Measurements from ENCODE around the gene COP1. TPM values are rescaled to one million over a fixed set of nuclear protein-coding genes. Genes with fewer than 3 reads are reported as not detected.

Gene COP1
- total and polyA plus RNA-seq, 2 donors (not counting 3 experiments of a cell fraction or from before 2014, with no cell fraction given): 16.5 to 40.9 TPM

GRCh38 chr1:175901076-175901836, 305.8 kb downstream of the COP1 start:
- H3K9ac ChIP-seq (replicated peaks; ENCODE audit: extremely low read depth, insufficient read depth, low read length): no peak overlapping the region
- DNase-seq (ENCODE audit: low read depth, low spot score): no peak
- H3K4me3 ChIP-seq (replicated peaks in 1 of 3; ENCODE audit: insufficient read depth in 1 of 3, low read depth in 1 of 3, low read length in 3 of 3): no peak overlapping the region
- H3K27me3 ChIP-seq (ENCODE audit: control insufficient read depth in 2 of 2, insufficient read depth in 2 of 2, low read length in 2 of 2): no peaks in the 10 kb centered on the region
- no TSS peak for BruUV-seq (replicated peaks)
- no peaks in the 10 kb centered on the region for H3K9me3 ChIP-seq (replicated peaks; ENCODE audit: control insufficient read depth, insufficient read depth, low read length)
- no peak overlapping the region for H3K4me2 ChIP-seq (ENCODE audit: insufficient read depth, low read length)
- dilution Hi-C loops (cut with MboI; ENCODE audit: extremely low pct_ligation_motif_present, low sequenced_read_pairs): no loop called here
- intact Hi-C loops (cut with micrococcal nuclease): no loop called here
- POLR2A ChIA-PET: no interaction called here
- H3K9me1 ChIP-seq (replicated peaks; ENCODE audit: control insufficient read depth, extremely low read depth, insufficient read depth, low read length): no peaks in the 10 kb centered on the region
- H3K79me2 ChIP-seq (ENCODE audit: control insufficient read depth, insufficient read depth, low read length): no peaks in the 10 kb centered on the region
- H3K4me1 ChIP-seq (ENCODE audit: control insufficient read depth, extremely low read depth, insufficient read depth, low read length): no peaks in the 10 kb centered on the region
- no peaks in the 10 kb centered on the region for H4K20me1 ChIP-seq (replicated peaks; ENCODE audit: control insufficient read depth, extremely low read depth, insufficient read depth, low read length)
- H3K36me3 ChIP-seq (ENCODE audit: control insufficient read depth in 2 of 2, extremely low read depth in 1 of 2, insufficient read depth in 2 of 2, low read length in 2 of 2): no peaks in the 10 kb centered on the region
- FAIRE-seq: no peak
- TF ChIP-seq MYC (IDR thresholded peaks at IDR 0.05; ENCODE audit: low read depth, low read length) (no peak), MAX (IDR thresholded peaks at IDR 0.05; ENCODE audit: insufficient read depth, insufficient read length) (no peak), POLR2A (IDR thresholded peaks at IDR 0.05; ENCODE audit: low read depth, low read length) (no peak), CTCF (IDR thresholded peaks at IDR 0.05; ENCODE audit: extremely low read depth in 1 of 2, insufficient read depth in 1 of 2, low read depth in 1 of 2, low read length in 2 of 2) (no peak)
- no peak overlapping the region for H3K27ac ChIP-seq (ENCODE audit: insufficient read depth, low read depth, low read length)
- H2AFZ ChIP-seq (ENCODE audit: low read depth, low read length): no peak overlapping the region
- CTCF ChIA-PET: interaction anchor here (2.2 kb wide), 1 partner anchor 14 kb away, joined by 6 read pairs; no protein-coding TSS in a partner anchor

- H3K79me2 ChIP-seq (ENCODE audit: control insufficient read depth, insufficient read depth, low read length): no peaks in the 10 kb centered on the region
- no TSS peak for BruUV-seq (replicated peaks)
- H2AFZ ChIP-seq (ENCODE audit: low read depth, low read length): no peak overlapping the region
- no peaks in the 10 kb centered on the region for H3K9me3 ChIP-seq (replicated peaks; ENCODE audit: control insufficient read depth, insufficient read depth, low read length)
- no peaks in the 10 kb centered on the region for H3K27me3 ChIP-seq (ENCODE audit: control insufficient read depth in 2 of 2, insufficient read depth in 2 of 2, low read length in 2 of 2)
- FAIRE-seq (no peak), DNase-seq (ENCODE audit: low read depth, low spot score) (no peak)
- H4K20me1 ChIP-seq (replicated peaks; ENCODE audit: control insufficient read depth, extremely low read depth, insufficient read depth, low read length): no peaks in the 10 kb centered on the region
- H3K27ac ChIP-seq (ENCODE audit: insufficient read depth, low read depth, low read length): no peak overlapping the region
- no peak overlapping the region for H3K9ac ChIP-seq (replicated peaks; ENCODE audit: extremely low read depth, insufficient read depth, low read length)
- no peaks in the 10 kb centered on the region for H3K36me3 ChIP-seq (ENCODE audit: control insufficient read depth in 2 of 2, extremely low read depth in 1 of 2, insufficient read depth in 2 of 2, low read length in 2 of 2)
- ChIA-PET POLR2A (no interaction called here), CTCF (interaction anchor here (0.7 to 2.2 kb wide), 2 partner anchors 13 to 568 kb away, joined by 3 to 6 read pairs; no protein-coding TSS in a partner anchor)
- intact Hi-C loops (cut with micrococcal nuclease): no loop called here
- H3K4me1 ChIP-seq (ENCODE audit: control insufficient read depth, extremely low read depth, insufficient read depth, low read length): no peaks in the 10 kb centered on the region
- no peak for TF ChIP-seq POLR2A (IDR thresholded peaks at IDR 0.05; ENCODE audit: low read depth, low read length)
- TF ChIP-seq EZH2 (IDR thresholded peaks at IDR 0.05; ENCODE audit: borderline replicate concordance, low read depth, low read length, severe bottlenecking): no peak
- TF ChIP-seq MYC (IDR thresholded peaks at IDR 0.05; ENCODE audit: low read depth, low read length): no peak
- no peak for TF ChIP-seq FOS (IDR thresholded peaks at IDR 0.05; ENCODE audit: borderline replicate concordance, insufficient read depth, low read length)
- no peak for TF ChIP-seq CTCF (IDR thresholded peaks at IDR 0.05; ENCODE audit: extremely low read depth in 1 of 2, insufficient read depth in 1 of 2, low read depth in 1 of 2, low read length in 2 of 2)
- TF ChIP-seq POLR2AphosphoS5 (IDR thresholded peaks at IDR 0.05; ENCODE audit: insufficient read depth, low read depth, low read length): no peak
- no peak overlapping the region for H3K4me3 ChIP-seq (replicated peaks in 1 of 3; ENCODE audit: insufficient read depth in 1 of 3, low read depth in 1 of 3, low read length in 3 of 3)
- dilution Hi-C loops (cut with MboI; ENCODE audit: extremely low pct_ligation_motif_present, low sequenced_read_pairs): no loop called here
- no peak overlapping the region for H3K4me2 ChIP-seq (ENCODE audit: insufficient read depth, low read length)
- no peaks in the 10 kb centered on the region for H3K9me1 ChIP-seq (replicated peaks; ENCODE audit: control insufficient read depth, extremely low read depth, insufficient read depth, low read length)
Observed at GRCh38 chr1:175900171-175900570, 306.9 kb downstream of the COP1 start.

Data from endothelial cell of umbilical vein (primary cell).